Iris pigment epithelial cell (primary cell): ENCODE measurements around the gene SMAD6.
A peak's percentile ranks its signal among the peaks of the same experiment; 100 is the strongest.
"Not testable (repeated sequence)": the region's sequence is repeated elsewhere in the genome, so short reads cannot be mapped to it uniquely, and the experiment has no call there.

Experiments
- DNase-seq: peaks from one replicate; pipeline ENCODE4 v3.0.0-alpha.2; 2011; ENCODE audit warnings: low read depth

SMAD6 gene

GRCh38 chr15:66825139-66825538 lies 123.1 kb downstream of the SMAD6 start:
- DNase-seq = no peak

GRCh38 chr15:66825731-66826130 lies 123.7 kb downstream of the SMAD6 start:
- no peak for DNase-seq

GRCh38 chr15:66826507-66826906 lies 124.5 kb downstream of the SMAD6 start:
- DNase-seq = no peak

GRCh38 chr15:66827039-66827697 lies 125.1 kb downstream of the SMAD6 start:
- no peak for DNase-seq

- DNase-seq = no peak
Observed at GRCh38 chr15:66827698-66828055, 125.6 kb downstream of the SMAD6 start.

- DNase-seq = not testable (repeated sequence)
Observed at GRCh38 chr15:66828817-66829541, 126.9 kb downstream of the SMAD6 start.

GRCh38 chr15:66829551-66830121 lies 127.6 kb downstream of the SMAD6 start:
- DNase-seq = no peak

- DNase-seq = peak; percentile 56
Observed at GRCh38 chr15:66830358-66830757, 128.3 kb downstream of the SMAD6 start.

- no peak for DNase-seq
Observed at GRCh38 chr15:66830823-66831222, 128.8 kb downstream of the SMAD6 start.

GRCh38 chr15:66831289-66831688 lies 129.3 kb downstream of the SMAD6 start:
- DNase-seq = no peak

GRCh38 chr15:66831801-66832390 lies 129.9 kb downstream of the SMAD6 start:
- DNase-seq = no peak
